Measurements from ENCODE around the gene ITGB2. TPM values are rescaled to one million over a fixed set of nuclear protein-coding genes. Genes with fewer than 3 reads are reported as not detected.

The ITGB2 gene
- total RNA-seq, 1 experiment from 2014 or later, result 6.0 TPM

DNA sequence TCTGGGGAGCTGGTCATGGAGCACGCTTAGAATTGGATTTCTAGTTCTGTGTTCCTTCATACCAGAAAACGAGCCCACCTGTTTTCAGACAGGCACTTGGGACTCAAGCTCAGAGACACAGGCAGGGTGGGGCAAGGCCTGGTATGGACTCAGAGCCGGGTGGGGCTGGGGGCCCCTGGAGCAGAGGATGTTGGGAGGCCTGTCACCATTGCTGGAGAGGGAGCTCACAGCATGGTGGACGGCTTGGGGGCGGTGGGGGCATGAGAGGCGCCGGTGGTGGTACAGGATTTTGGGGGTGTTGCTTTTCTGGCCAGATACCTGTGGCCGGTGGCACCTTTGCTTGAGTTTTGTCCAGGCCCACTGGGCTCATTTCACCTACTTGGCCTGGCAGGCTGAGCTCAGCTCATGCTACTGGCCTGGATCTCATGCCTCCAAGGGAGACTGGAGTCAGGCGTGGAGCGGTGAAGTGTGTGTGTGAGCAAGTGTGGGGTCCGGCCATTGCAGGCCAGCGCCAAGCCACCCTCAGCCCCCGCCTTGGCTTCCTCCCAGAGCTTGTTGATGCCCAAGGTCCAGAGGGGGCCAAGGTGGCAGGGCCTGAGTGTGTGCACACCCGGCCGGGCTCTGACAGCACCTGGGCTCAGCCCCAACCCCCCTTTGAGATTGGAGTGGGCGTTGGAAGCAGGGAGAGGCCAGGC lies 27.9 kb upstream of the ITGB2 start:
- Histone ChIP-seq H4K20me1 (ENCODE audit: insufficient read depth) (peaks cover 41% of the 10 kb centered on the region), H3K4me3 (no peak overlapping the region), H2AFZ (no peak overlapping the region), H3K4me2 (no peak overlapping the region), H3K4me1 (replicated peaks; ENCODE audit: insufficient read depth) (no peaks in the 10 kb centered on the region), H3K79me2 (ENCODE audit: low read depth) (peaks cover 15% of the 10 kb centered on the region), H3K27ac (no peak overlapping the region), H3K36me3 (ENCODE audit: low read depth) (no peaks in the 10 kb centered on the region), H3F3A (ENCODE audit: insufficient read depth, low read depth) (no peaks in the 10 kb centered on the region), H3K27me3 (ENCODE audit: insufficient read depth, low read depth) (no peaks in the 10 kb centered on the region), H3K9me2 (ENCODE audit: insufficient read depth) (no peaks in the 10 kb centered on the region), H3K9me3 (ENCODE audit: insufficient read depth, low read depth) (no peaks in the 10 kb centered on the region)
- no TSS peak for BruUV-seq (replicated peaks)
- no peak for DNase-seq
- ChIA-PET CTCF (interaction anchor here (1.4 kb wide), 1 partner anchor 182 kb away, joined by 3 read pairs; no protein-coding TSS in a partner anchor), POLR2A (ENCODE audit: unreplicated experiment) (interaction anchor here (0.6 kb wide), 1 partner anchor 193 kb away, joined by 9 read pairs; no protein-coding TSS in a partner anchor)
- no peak for TF ChIP-seq CTCF (conservative IDR thresholded peaks at IDR 0.05)
- no peak for TF ChIP-seq EZH2 (IDR thresholded peaks at IDR 0.05; ENCODE audit: low read depth)
- intact Hi-C loops (cut with micrococcal nuclease; ENCODE audit: unreplicated experiment), result loop anchor here (1.0 kb wide), 1 partner anchor 180 kb away; no protein-coding TSS in a partner anchor

DNA sequence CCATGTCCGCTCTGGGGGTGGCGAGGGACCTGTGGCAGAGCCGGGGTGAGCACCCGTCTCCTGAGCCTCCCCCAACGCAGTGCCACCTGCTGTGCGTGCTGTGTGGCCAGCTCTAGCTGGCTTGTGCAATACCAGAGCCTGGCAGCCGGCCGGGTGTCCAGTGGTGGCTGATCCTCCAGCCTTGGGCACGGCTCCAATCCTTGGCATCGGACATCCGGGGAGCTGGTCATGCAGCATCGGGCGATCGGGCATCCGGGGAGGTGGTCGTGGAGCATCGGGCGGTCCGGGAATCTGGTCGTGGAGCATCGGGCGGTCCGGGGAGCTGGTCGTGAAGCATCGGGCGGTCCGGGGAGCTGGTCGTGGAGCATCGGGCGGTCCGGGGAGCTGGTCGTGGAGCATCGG lies 27.2 kb upstream of the ITGB2 start:
- Histone ChIP-seq H3K36me3 (ENCODE audit: low read depth) (no peaks in the 10 kb centered on the region), H3K27me3 (ENCODE audit: insufficient read depth, low read depth) (no peaks in the 10 kb centered on the region), H4K20me1 (ENCODE audit: insufficient read depth) (peaks cover 39% of the 10 kb centered on the region), H3K9me2 (ENCODE audit: insufficient read depth) (no peaks in the 10 kb centered on the region), H3K4me3 (no peak overlapping the region), H3K9me3 (ENCODE audit: insufficient read depth, low read depth) (no peaks in the 10 kb centered on the region), H3K79me2 (ENCODE audit: low read depth) (peaks cover 18% of the 10 kb centered on the region), H3K4me1 (replicated peaks; ENCODE audit: insufficient read depth) (no peaks in the 10 kb centered on the region), H3K27ac (no peak overlapping the region), H3K4me2 (no peak overlapping the region), H2AFZ (no peak overlapping the region), H3F3A (ENCODE audit: insufficient read depth, low read depth) (no peaks in the 10 kb centered on the region)
- ChIA-PET POLR2A (ENCODE audit: unreplicated experiment) (interaction anchor here (0.6 kb wide), 1 partner anchor 193 kb away, joined by 9 read pairs; no protein-coding TSS in a partner anchor), CTCF (interaction anchor here (1.4 kb wide), 1 partner anchor 182 kb away, joined by 3 read pairs; no protein-coding TSS in a partner anchor)
- no peak for DNase-seq
- no TSS peak for BruUV-seq (replicated peaks)
- intact Hi-C loops (cut with micrococcal nuclease; ENCODE audit: unreplicated experiment), result no loop called here
- TF ChIP-seq EZH2 (IDR thresholded peaks at IDR 0.05; ENCODE audit: low read depth) (no peak), CTCF (conservative IDR thresholded peaks at IDR 0.05) (no peak)

- Histone ChIP-seq H3K4me3 (no peak overlapping the region), H3K27ac (no peak overlapping the region), H3K4me2 (no peak overlapping the region), H3K36me3 (ENCODE audit: low read depth) (no peaks in the 10 kb centered on the region), H3K9me2 (ENCODE audit: insufficient read depth) (no peaks in the 10 kb centered on the region), H3F3A (ENCODE audit: insufficient read depth, low read depth) (no peaks in the 10 kb centered on the region), H3K79me2 (ENCODE audit: low read depth) (peaks cover 20% of the 10 kb centered on the region), H3K27me3 (ENCODE audit: insufficient read depth, low read depth) (no peaks in the 10 kb centered on the region), H3K9me3 (ENCODE audit: insufficient read depth, low read depth) (no peaks in the 10 kb centered on the region), H4K20me1 (ENCODE audit: insufficient read depth) (peaks cover 35% of the 10 kb centered on the region), H3K4me1 (replicated peaks; ENCODE audit: insufficient read depth) (no peaks in the 10 kb centered on the region), H2AFZ (no peak overlapping the region)
- POLR2A ChIA-PET (ENCODE audit: unreplicated experiment), result no interaction called here
- no peak for TF ChIP-seq EZH2 (IDR thresholded peaks at IDR 0.05; ENCODE audit: low read depth)
- no peak for TF ChIP-seq CTCF (conservative IDR thresholded peaks at IDR 0.05)
- intact Hi-C loops (cut with micrococcal nuclease; ENCODE audit: unreplicated experiment), result no loop called here
- CTCF ChIA-PET, result interaction anchor here (1.4 kb wide), 1 partner anchor 183 kb away, joined by 3 read pairs; no protein-coding TSS in a partner anchor
- no peak for DNase-seq
- no TSS peak for BruUV-seq (replicated peaks)
These were observed 26.6 kb upstream of the ITGB2 start for GRCh38 chr21:44947111-44947929.
